ENCODE measurements around the gene ANAPC1.
A peak's percentile ranks its signal among the peaks of the same experiment; 100 is the strongest.

ANAPC1 gene, protein sequence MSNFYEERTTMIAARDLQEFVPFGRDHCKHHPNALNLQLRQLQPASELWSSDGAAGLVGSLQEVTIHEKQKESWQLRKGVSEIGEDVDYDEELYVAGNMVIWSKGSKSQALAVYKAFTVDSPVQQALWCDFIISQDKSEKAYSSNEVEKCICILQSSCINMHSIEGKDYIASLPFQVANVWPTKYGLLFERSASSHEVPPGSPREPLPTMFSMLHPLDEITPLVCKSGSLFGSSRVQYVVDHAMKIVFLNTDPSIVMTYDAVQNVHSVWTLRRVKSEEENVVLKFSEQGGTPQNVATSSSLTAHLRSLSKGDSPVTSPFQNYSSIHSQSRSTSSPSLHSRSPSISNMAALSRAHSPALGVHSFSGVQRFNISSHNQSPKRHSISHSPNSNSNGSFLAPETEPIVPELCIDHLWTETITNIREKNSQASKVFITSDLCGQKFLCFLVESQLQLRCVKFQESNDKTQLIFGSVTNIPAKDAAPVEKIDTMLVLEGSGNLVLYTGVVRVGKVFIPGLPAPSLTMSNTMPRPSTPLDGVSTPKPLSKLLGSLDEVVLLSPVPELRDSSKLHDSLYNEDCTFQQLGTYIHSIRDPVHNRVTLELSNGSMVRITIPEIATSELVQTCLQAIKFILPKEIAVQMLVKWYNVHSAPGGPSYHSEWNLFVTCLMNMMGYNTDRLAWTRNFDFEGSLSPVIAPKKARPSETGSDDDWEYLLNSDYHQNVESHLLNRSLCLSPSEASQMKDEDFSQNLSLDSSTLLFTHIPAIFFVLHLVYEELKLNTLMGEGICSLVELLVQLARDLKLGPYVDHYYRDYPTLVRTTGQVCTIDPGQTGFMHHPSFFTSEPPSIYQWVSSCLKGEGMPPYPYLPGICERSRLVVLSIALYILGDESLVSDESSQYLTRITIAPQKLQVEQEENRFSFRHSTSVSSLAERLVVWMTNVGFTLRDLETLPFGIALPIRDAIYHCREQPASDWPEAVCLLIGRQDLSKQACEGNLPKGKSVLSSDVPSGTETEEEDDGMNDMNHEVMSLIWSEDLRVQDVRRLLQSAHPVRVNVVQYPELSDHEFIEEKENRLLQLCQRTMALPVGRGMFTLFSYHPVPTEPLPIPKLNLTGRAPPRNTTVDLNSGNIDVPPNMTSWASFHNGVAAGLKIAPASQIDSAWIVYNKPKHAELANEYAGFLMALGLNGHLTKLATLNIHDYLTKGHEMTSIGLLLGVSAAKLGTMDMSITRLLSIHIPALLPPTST (N-terminal part only)

DNA sequence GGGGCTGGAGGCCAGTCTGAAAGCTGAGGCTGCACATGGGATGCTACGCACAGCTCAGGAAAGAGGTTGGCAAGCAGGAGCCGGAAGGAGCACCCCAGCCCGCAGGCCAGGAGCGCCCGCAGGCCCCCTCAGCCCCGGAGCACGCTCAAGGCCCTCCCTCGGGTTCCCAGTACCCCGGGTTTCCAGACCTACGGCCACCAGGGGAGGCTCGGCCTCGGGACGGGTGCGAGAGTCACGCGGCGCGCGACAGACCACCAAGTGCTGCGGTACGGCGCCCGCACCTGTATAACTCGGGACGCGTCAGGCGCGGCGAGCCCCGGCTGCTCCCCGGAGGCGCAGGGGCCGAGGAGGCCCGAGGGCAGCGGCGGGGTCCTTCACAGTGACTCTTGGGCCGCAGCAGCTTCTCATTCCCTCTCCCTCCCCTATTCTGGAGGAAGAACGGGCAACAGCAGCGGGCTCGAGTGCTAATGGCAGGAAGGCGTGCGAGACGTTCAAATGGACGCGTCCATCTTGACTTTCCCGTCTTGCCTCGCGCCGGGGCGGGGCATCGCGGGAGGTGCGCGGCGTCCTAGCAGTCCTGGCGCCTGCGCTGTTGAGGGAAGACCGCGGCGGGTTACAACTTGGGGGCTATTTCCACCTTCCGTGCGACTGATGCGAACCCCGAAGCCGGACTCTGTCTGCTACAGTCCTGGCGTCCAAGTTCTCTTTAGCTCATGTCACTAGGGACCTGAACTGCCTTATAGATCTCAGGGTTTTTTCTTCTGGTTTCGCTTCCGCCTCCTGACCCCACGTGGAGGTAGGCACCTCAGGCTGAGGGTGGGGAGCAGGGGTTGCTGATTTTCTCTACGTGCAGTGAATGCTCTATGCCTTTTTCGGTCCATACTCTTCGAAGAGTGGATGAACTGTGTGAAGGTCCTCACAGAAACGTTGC lies at the start of gene ANAPC1:
TSS of gene ANAPC1 (minus strand) at position 533 of the 931 bp plus-strand sequence. CDS start 3,368 bp downstream, outside the sequence.
- Histone ChIP-seq H2AFZ (ENCODE audit: low read depth, low read length) (peak within 1 kb of the TSS; percentile 93), H3K27ac (ENCODE audit: low read length) (peak within 1 kb of the TSS; percentile 98), H3K27me3 (ENCODE audit: low read depth, low read length) (no peaks in the 10 kb centered on the region), H3K4me1 (ENCODE audit: low read length) (peaks cover 4% of the 10 kb centered on the region), H4K20me1 (ENCODE audit: insufficient read depth, low read length) (no peaks in the 10 kb centered on the region), H3K4me2 (ENCODE audit: low read length) (peak within 1 kb of the TSS; percentile 64), H3K79me2 (ENCODE audit: low read length) (peaks cover 37% of the 10 kb centered on the region), H3K9me3 (ENCODE audit: insufficient read depth, low read length) (no peaks in the 10 kb centered on the region), H3K9ac (ENCODE audit: low read length) (peak within 1 kb of the TSS; percentile 79), H3K36me3 (replicated peaks; ENCODE audit: low read depth, low read length) (no peaks in the 10 kb centered on the region), H3K4me3 (ENCODE audit: low read length) (peak within 1 kb of the TSS; percentile 82)
- TF ChIP-seq CTCF (IDR thresholded peaks at IDR 0.05; ENCODE audit: low read depth, low read length) (no peak), EZH2phosphoT487 (IDR thresholded peaks at IDR 0.05; ENCODE audit: low read depth) (no peak)

DNA sequence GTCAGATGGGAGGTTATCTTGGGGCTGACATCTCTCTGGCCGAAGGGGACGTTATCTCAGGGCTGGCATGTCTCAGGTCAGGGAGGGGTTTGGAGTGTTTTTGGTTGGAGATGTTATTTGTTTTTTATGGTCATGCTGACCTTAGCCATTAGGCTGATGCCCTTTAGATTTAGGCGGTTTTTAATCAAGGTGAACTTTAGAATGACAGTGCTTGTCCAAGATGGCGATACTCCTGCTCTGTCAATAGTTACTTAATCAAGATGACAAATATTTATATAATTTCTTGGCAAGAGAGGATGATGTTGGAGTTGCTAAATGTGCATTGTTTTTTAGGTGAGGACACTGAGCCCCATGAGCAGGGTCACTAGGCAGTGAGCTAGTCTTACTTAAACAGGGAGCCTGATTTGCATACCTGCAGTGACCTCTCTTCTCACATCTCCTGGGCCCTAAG lies 48.9 kb upstream of the ANAPC1 start:
- Histone ChIP-seq H2AFZ (ENCODE audit: low read depth, low read length) (no peak overlapping the region), H4K20me1 (ENCODE audit: insufficient read depth, low read length) (no peaks in the 10 kb centered on the region), H3K9me3 (ENCODE audit: insufficient read depth, low read length) (no peaks in the 10 kb centered on the region), H3K36me3 (replicated peaks; ENCODE audit: low read depth, low read length) (no peaks in the 10 kb centered on the region), H3K79me2 (ENCODE audit: low read length) (no peaks in the 10 kb centered on the region), H3K4me1 (ENCODE audit: low read length) (no peaks in the 10 kb centered on the region), H3K9ac (ENCODE audit: low read length) (no peak overlapping the region), H3K4me3 (ENCODE audit: low read length) (no peak overlapping the region), H3K27me3 (ENCODE audit: low read depth, low read length) (no peaks in the 10 kb centered on the region; the same call in 1 of the 2 replicates), H3K4me2 (ENCODE audit: low read length) (no peak overlapping the region), H3K27ac (ENCODE audit: low read length) (no peak overlapping the region)
- no peak for TF ChIP-seq EZH2phosphoT487 (IDR thresholded peaks at IDR 0.05; ENCODE audit: low read depth)
- TF ChIP-seq CTCF (IDR thresholded peaks at IDR 0.05; ENCODE audit: low read depth, low read length): no peak

DNA sequence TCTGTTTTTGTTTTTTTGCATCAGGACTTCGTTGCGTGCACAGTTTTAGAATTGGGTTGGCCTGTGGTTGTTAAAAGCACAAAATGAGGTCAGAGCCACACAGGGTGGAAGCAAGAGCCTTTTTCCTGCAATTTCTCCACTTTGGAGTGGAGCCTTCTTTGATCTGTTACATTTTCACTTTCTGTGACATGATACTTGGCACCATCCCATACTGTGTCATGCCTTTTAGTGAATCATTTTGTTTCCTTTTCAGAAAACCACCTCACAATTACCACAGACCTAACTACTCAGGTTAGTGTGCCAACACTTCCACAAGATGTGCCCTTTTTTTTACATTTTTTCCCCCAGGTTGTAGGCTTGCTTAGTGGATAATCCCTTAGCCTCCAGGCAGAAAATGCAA lies 46.9 kb upstream of the ANAPC1 start:
- Histone ChIP-seq H4K20me1 (ENCODE audit: insufficient read depth, low read length) (no peaks in the 10 kb centered on the region), H3K36me3 (replicated peaks; ENCODE audit: low read depth, low read length) (no peaks in the 10 kb centered on the region), H2AFZ (ENCODE audit: low read depth, low read length) (no peak overlapping the region), H3K9me3 (ENCODE audit: insufficient read depth, low read length) (no peaks in the 10 kb centered on the region), H3K79me2 (ENCODE audit: low read length) (no peaks in the 10 kb centered on the region), H3K4me1 (ENCODE audit: low read length) (no peaks in the 10 kb centered on the region), H3K27ac (ENCODE audit: low read length) (no peak overlapping the region), H3K4me2 (ENCODE audit: low read length) (no peak overlapping the region), H3K27me3 (ENCODE audit: low read depth, low read length) (no peaks in the 10 kb centered on the region; the same call in 1 of the 2 replicates), H3K9ac (ENCODE audit: low read length) (no peak overlapping the region), H3K4me3 (ENCODE audit: low read length) (no peak overlapping the region)
- TF ChIP-seq CTCF (IDR thresholded peaks at IDR 0.05; ENCODE audit: low read depth, low read length) (no peak), EZH2phosphoT487 (IDR thresholded peaks at IDR 0.05; ENCODE audit: low read depth) (no peak)

Measured in OCI-LY3 (cell line).